Sciatic nerve (tissue), 2 donors: Measurements from ENCODE around the gene PRSS53. TPM values are rescaled to one million over a fixed set of nuclear protein-coding genes. Genes with fewer than 3 reads are reported as not detected.

Experiments
- ATAC-seq: fragments of 200-7000 bp; cut with Tn5 transposase; one replicate; pipeline ENCODE4 v1.9.1; 2020; ENCODE audit warnings: mild to moderate bottlenecking, moderate library complexity
- DNase-seq: peaks from one replicate; pipeline ENCODE4 v3.0.0-alpha.2; 2020; ENCODE audit warnings: low spot score
- intact Hi-C: fragments of 100-400 bp; cut with DNase I; formaldehyde crosslinking; loops from one replicate; pipeline ENCODE4 v1.14.2; 2022
- total RNA-seq: library from RNA; stranded (reverse); fragmentation: NEBNext Ultra II Directional; extraction: Animal tissue kit (Norgen Biotek cat#: 25700); gene quantifications from one replicate; pipeline ENCODE4 v1.2.1, GENCODE V29; 2021
- donor health status: DM: no; HTN: no; CAD: no.
- donor health status: DM: no; HTN: no; CAD: no.

PRSS53 gene
- total RNA-seq, 1 donor from 2014 or later, result 3.1 TPM

DNA sequence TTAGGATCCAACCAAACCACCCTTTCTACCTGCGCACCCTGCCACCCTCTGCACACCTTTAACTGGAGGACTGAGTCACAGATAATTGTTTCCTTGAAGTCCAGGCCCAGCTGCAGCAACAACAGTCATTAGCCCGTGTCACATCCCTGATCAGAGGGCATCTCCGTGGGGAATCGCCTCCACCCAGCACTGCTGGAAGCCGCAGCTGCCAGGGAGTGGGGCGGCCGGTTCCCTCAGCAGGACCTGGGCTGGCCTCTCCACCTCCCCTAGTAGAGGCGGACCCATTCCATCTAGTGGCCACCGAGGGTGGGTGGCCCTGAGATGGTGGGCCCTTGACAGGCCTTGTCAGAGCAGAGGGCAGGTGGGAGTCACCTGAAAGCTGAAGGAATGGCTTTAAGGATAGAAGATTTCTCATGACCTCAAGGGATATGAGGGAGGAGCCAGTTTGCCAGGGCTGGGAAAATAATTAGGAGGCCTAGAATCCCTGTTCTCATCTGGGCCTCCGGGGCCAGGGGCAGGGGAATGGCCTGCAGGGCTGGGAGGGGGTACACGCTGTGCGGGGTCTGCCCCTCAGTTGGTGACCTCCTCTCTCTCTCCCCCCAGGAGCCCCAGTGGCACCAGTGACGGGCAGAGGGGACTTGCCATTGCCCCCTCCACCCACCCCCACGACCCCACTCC is 6.2 kb downstream of the PRSS53 start:
- DNase-seq, result no peak
- intact Hi-C loops, result no loop called here
- no peak for ATAC-seq

DNA sequence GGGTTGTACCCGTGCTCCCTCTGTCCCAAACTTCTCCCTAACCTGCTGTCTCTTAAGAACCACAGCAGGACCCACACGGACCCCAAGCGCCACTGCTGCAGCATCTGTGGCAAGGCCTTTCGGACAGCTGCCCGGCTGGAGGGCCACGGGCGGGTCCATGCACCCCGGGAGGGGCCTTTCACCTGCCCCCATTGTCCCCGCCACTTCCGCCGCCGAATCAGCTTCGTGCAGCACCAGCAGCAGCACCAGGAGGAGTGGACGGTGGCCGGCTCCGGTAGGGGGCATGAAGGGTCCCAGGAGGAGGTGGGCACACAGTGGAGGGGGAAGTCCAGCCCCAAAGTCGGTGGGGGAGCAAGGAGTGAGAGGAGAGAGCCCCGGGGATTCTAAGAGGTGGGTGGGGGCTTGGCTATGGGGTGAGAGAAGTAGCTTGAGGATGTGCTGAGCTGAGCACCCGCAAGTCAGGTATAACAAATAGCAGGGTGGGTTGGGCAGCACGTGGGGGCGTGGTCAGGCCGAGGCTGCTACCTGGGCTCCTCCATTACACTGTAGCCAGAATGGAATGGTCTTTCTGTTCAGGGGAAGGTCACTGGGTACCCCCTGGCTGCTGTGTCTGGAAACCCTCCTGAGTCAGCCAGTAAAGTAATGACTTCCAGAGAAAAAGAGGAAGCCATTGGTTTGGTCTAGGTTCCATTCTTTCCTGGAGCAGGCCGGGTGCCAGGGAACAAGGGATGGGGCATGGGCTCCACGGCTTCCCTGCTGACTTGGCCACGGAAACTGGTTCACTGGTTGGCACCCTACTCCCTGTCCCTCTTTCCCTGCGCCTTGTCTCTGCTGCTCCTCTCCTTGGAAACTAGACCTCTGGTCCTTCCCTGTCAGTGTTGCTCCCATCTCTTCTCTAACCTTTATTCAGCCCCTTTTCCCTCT is 7.1 kb downstream of the PRSS53 start:
- no peak for ATAC-seq
- intact Hi-C loops, result no loop called here
- no peak for DNase-seq

DNA sequence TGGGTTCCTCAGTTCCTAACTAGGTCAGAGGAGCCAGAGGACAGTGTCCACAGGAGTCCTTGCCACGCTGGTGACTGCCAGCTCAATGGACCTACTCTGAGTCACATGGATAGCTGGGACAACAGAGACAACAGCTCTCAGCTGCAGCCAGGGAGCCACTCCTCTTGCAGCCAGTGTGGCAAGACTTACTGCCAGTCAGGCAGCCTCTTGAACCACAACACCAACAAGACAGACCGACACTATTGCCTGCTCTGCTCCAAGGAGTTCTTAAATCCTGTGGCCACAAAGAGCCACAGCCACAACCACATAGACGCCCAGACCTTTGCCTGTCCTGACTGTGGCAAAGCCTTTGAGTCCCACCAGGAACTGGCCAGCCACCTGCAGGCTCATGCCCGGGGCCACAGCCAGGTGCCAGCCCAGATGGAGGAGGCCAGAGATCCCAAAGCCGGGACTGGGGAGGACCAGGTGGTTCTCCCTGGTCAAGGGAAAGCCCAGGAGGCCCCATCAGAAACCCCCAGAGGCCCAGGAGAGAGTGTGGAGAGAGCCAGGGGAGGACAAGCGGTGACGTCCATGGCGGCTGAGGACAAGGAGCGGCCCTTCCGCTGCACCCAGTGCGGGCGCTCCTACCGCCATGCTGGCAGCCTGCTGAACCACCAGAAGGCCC is 7.9 kb downstream of the PRSS53 start:
- intact Hi-C loops, result no loop called here
- no peak for DNase-seq

DNA sequence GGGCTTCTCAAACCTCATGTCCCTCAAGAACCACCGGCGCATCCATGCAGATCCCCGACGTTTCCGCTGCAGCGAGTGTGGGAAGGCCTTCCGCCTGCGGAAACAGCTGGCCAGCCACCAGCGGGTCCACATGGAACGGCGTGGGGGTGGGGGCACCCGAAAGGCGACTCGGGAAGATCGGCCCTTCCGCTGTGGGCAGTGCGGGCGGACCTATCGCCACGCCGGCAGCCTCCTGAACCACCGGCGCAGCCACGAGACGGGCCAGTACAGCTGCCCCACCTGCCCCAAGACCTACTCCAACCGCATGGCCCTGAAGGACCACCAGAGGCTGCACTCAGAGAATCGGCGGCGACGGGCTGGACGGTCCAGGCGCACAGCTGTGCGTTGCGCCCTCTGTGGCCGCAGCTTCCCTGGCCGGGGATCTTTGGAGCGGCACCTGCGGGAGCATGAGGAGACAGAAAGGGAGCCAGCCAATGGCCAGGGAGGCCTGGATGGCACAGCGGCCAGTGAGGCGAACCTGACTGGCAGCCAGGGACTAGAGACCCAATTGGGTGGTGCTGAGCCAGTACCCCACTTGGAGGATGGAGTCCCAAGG is 8.6 kb downstream of the PRSS53 start:
- no peak for DNase-seq
- no peak for ATAC-seq
- intact Hi-C loops, result no loop called here

More for the DNA sequence above, 7.9 kb downstream of the PRSS53 start:
- ATAC-seq, result no peak

DNA sequence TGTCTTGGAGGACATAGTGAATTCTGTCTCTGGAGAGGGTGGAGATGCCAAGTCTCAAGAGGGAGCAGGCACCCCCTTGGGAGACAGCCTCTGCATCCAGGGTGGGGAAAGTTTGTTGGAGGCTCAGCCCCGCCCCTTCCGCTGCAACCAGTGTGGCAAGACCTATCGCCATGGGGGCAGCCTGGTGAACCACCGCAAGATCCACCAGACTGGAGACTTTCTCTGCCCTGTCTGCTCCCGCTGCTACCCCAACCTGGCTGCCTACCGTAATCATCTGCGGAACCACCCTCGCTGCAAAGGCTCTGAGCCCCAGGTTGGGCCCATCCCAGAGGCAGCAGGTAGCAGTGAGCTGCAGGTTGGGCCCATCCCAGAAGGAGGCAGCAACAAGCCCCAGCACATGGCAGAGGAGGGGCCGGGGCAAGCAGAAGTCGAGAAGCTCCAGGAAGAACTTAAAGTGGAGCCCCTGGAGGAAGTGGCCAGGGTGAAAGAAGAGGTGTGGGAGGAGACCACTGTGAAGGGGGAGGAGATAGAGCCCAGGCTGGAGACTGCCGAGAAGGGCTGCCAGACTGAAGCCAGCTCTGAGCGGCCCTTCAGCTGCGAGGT is 9.3 kb downstream of the PRSS53 start:
- ATAC-seq (no peak), DNase-seq (no peak)
- intact Hi-C loops, result no loop called here

DNA sequence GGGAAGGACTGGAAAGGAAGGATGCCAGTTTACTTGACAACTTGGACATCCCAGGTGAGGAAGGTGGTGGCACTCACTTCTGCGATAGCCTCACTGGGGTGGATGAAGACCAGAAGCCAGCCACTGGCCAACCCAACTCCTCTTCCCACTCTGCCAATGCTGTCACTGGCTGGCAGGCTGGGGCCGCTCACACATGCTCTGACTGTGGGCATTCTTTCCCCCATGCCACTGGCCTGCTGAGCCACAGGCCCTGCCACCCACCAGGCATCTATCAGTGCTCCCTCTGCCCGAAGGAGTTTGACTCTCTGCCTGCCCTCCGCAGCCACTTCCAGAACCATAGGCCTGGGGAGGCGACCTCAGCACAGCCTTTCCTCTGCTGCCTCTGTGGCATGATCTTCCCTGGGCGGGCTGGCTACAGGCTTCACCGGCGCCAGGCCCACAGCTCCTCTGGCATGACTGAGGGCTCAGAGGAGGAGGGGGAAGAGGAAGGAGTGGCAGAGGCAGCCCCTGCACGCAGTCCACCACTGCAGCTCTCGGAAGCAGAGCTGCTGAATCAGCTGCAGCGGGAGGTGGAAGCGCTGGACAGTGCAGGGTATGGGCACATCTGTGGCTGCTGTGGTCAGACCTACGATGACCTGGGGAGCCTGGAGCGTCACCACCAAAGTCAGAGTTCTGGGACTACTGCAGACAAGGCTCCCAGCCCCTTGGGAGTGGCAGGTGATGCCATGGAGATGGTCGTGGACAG is 10.0 kb downstream of the PRSS53 start:
- DNase-seq (no peak), ATAC-seq (no peak)
- intact Hi-C loops, result no loop called here

DNA sequence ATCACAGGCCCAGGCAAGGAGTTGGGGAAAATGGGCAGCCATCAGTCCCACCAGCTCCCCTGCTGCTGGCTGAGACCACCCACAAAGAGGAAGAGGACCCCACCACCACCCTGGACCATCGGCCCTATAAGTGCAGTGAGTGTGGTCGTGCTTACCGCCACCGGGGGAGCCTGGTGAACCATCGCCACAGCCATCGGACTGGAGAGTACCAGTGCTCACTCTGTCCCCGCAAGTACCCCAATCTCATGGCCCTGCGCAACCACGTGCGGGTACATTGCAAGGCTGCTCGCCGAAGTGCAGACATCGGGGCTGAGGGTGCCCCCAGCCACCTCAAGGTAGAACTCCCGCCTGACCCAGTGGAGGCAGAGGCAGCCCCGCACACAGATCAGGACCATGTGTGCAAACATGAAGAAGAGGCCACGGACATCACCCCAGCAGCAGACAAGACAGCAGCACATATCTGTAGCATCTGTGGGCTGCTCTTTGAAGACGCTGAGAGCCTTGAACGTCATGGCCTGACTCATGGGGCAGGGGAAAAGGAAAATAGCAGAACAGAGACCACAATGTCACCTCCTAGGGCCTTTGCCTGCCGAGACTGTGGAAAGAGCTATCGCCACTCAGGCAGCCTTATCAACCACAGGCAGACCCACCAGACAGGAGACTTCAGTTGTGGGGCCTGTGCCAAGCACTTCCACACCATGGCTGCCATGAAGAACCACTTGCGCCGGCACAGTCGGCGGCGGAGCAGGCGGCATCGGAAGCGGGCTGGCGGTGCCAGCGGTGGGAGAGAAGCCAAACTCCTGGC is 10.9 kb downstream of the PRSS53 start:
- no peak for ATAC-seq
- no peak for DNase-seq
- intact Hi-C loops, result no loop called here

DNA sequence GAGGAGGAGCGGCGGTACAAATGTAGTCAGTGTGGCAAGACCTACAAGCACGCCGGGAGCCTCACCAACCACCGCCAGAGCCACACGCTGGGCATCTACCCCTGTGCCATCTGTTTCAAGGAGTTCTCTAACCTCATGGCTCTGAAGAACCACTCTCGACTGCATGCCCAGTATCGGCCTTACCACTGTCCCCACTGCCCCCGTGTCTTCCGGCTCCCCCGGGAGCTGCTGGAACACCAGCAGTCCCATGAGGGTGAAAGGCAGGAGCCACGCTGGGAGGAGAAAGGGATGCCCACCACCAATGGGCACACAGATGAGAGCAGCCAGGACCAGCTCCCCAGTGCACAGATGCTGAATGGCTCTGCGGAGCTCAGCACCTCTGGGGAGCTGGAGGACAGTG is 11.7 kb downstream of the PRSS53 start:
- ATAC-seq (no peak), DNase-seq (no peak)
- intact Hi-C loops, result no loop called here

DNA sequence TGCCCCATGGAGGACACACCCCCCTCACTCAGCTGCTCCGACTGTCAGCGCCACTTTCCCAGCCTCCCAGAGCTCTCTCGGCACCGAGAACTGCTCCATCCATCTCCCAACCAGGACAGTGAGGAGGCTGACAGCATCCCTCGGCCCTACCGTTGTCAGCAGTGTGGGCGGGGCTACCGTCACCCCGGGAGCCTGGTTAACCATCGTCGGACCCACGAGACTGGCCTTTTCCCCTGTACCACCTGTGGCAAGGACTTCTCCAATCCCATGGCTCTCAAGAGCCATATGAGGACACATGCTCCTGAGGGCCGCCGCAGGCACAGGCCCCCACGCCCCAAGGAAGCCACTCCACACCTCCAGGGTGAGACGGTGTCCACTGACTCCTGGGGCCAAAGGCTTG is 12.4 kb downstream of the PRSS53 start:
- DNase-seq (no peak), ATAC-seq (no peak)
- intact Hi-C loops, result no loop called here

DNA sequence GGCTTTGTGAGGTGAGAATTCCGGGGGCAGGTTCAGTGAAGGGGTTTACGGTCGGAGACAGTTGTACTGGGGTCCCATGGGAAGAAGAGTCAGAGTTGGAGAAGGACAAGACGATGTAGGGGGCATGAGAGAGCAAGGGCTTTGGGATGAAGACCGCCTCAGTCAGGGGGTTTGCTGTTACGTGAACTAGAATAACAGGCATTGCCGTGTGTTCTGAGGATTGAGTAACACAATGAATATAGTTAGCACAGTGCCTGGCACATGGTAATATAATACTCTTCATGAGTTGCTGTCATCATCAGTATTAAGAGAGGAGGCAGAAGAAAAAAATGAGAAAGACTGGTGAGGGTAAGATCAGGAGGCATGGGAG is 13.9 kb downstream of the PRSS53 start:
- intact Hi-C loops, result no loop called here
- DNase-seq (no peak), ATAC-seq (no peak)

DNA sequence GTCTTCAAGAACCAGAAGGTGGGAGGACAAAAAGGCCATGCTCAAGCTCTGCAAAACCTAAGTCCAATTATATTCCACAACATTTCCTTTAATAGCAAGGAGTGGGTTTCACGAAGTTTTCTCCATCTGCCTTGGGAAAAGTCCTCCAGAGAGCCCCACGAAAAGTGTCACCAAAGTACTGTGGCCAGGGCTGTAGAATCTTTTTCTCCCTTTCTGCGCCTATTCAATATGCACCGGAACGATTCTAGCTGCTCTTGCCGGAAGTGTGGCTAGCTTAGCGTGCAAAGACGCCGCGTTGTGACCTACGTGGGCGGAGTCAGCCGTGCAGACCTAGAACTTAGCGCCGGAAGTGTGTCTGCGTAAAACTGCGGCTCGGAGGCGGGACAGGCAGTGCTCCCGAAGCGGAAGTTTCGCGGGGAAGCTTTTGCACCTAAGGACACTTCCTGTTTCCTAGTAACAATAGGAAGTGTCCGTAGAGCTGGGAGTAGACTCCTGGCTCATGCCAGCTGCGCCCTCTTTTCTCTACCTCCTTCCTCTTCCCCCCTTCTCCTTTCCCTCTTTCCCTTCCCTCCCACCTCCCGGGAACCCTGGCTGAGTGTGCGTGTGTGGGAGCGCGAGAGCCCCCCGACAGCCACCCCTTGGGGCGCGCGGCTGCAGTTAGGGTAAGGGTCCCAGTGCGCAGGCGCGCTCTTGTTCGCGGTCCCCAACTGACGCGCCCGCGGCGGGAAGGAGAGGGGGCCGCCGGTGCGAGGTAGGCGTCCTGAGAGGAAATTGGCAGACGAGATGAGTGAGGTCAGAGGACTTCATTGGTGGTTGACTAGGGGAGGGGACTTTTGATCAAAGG is 14.6 kb downstream of the PRSS53 start, which contains the start of the genes ZNF646 and ZNF668:
Gene ZNF646 (plus strand): TSS at position 453 of the 844 bp plus-strand sequence. CDS start 1,903 bp downstream, outside the sequence.
Gene ZNF668 (minus strand): TSS at position 271 of the 844 bp plus-strand sequence. CDS start 9,781 bp downstream, outside the sequence.
- intact Hi-C loops, result no loop called here

DNA sequence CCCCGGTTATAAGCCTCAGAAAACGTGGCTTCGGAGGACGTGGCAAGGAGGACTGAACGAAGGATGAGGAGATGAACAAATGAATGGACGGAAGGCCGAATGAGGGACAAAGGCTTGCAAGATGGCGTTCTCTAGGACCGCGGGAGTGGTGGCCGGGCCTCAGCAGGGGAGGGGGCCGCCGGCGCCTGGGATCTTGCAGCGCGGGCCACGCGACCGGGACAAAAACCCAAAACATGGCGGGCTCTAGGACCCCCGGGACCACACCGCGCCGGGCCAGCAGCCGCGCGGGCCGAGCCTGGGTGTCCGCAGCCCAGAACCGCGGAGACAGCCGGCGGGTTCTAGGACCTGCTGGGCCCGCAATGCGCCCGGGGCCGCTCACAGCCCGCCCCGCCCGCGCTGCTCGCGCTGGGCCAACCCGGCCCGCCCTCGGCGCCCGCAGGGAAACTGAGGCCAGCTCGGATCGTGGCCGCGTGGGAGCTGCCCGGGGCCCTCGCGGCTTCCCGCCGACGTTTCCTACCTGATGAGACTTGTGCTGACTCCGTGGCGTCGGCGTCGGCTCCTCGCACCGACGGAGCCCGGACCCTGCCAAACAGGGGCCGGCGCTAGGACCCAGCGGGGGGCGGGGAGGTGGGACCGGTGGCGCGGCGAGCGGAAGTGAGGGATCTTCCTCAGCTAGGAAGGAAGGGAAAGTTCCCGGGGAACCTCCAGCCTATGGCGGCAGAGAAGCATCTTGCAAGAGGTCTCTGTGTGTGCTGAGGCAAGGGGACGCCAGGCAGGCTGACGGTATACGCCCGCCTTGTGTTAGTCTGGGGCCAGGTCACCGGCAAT is 15.4 kb downstream of the PRSS53 start:
- peak; percentile 95 for DNase-seq
- peak; percentile 91 for ATAC-seq
- intact Hi-C loops, result no loop called here

More for the DNA sequence above, 14.6 kb downstream of the PRSS53 start, which contains the start of the genes ZNF646 and ZNF668:
- DNase-seq, result peak; percentile 99
- peak; percentile 98 for ATAC-seq

DNA sequence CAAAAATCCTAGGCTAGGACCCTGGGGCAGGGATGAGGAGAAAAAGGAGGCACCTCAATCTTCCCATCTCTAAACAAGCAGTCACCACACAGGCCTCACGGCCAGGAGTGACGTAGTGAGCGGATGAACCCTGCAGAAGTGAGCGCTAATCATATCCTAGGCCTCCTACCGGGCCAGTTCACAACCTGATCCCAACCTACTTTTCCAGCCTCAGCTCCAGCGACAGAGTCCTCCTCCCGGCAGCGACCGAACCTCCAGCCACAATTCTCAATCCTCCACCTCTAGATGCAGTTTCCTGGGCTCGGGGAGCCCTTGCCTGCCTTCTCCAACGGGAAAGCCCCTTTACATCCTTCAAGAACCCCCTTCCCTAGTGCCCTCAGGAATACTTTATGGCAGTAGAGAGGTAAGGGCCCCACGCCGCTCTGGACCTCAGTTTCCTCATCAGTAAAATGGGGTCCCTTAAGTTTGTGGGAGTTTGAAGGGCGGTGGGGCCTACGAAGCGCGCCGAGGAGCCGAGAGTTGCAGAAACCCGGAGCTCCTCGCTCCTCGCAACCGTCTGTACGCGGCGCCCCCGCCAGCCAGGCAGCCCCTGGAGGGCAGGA is 16.1 kb downstream of the PRSS53 start:
- ATAC-seq (no peak), DNase-seq (no peak)
- intact Hi-C loops, result no loop called here

DNA sequence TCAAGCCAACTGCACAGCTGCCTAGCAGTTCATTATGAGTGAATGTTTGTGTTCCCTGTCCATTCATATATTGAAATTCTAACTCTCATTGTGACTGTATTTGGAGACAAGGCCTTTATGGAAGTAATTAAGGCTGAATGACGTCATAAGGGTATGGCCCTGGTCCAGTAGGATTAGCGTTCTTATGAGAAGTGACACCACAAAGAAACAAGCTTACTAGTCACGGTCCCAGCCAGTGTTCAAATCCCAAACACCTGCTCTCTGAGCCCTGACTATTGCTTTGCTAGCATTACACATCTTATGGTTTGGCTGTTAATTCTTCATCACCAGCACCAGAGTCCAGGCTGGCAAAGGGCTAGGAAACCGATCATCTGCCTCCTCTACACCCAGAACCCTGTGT is 16.9 kb downstream of the PRSS53 start:
- ATAC-seq (no peak), DNase-seq (no peak)
- intact Hi-C loops, result no loop called here

DNA sequence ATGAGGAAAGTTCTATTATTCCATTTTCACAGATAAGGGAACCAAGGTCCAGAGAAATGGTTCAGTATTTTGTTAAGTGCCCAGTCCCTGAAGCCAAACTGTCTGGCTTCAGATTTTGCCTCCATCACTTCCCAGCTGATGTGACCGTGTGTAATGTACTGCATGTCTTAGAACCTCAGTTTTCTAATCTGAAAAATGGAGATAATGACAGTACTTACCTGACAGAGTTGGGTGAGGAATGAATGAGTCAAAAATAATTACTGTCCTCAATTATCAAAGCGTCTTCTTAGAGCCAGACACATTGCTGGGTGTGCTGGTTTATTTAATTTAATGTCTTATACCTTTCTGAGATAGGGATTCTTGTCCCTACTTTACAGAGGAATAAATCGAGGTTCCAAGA is 21.4 kb downstream of the PRSS53 start:
- ATAC-seq (no peak), DNase-seq (no peak)
- intact Hi-C loops, result no loop called here
